ENCODE data around the gene SPEM2.
"Not testable (repeated sequence)": the region's sequence is repeated elsewhere in the genome, so short reads cannot be mapped to it uniquely, and the experiment has no call there.

Gene SPEM2

GRCh38 chr17:7471729-7472128 is 46.3 kb downstream of the SPEM2 start:
- DNase-seq (ENCODE audit: low spot score): no peak

GRCh38 chr17:7474767-7475166 is 49.4 kb downstream of the SPEM2 start:
- DNase-seq (ENCODE audit: low spot score): not testable (repeated sequence)

- DNase-seq (ENCODE audit: low spot score): peak; percentile 71
Observed at GRCh38 chr17:7475764-7476422, 50.5 kb downstream of the SPEM2 start.

GRCh38 chr17:7476494-7476893 is 51.1 kb downstream of the SPEM2 start:
- DNase-seq (ENCODE audit: low spot score): peak; percentile 40

- DNase-seq (ENCODE audit: low spot score): no peak
Observed at GRCh38 chr17:7476951-7477350, 51.5 kb downstream of the SPEM2 start.
